ENCODE results near the gene ZFPM1. TPM values are rescaled to one million over a fixed set of nuclear protein-coding genes. Genes with fewer than 3 reads are reported as not detected.

ZFPM1 gene
- total RNA-seq, 4 donors from 2014 or later = 0.40 to 1.4 (median 0.59) TPM

- H3K27me3 ChIP-seq = peaks cover 18% of the 10 kb centered on the region
- WGBS, 2 donors (ENCODE audit: low coverage in 1 of 2) = no CpG with 5 or more reads among the region's 65 CpGs
- TF ChIP-seq CTCF (IDR thresholded peaks at IDR 0.05) = peak in 2 of 4 experiments; percentile 11 to 27
- TF ChIP-seq POLR2A (IDR thresholded peaks at IDR 0.05) = no peak
- no peak for TF ChIP-seq POLR2AphosphoS5 (IDR thresholded peaks at IDR 0.05)
- TF ChIP-seq EP300 (IDR thresholded peaks at IDR 0.05) = no peak
- H3K36me3 ChIP-seq = peaks cover 0 to 9% of the 10 kb centered on the region in 2 donors
- H3K27ac ChIP-seq = peak overlapping the region in 3 of 4 donors; percentile 84 to 97 (median 90)
- H3K4me3 ChIP-seq = peak overlapping the region; percentile 71 to 81
- peak; percentile 11 for ATAC-seq
- no peaks in the 10 kb centered on the region for H3K9me3 ChIP-seq
- H3K4me1 ChIP-seq = peaks cover 0 to 30% (median 21%) of the 10 kb centered on the region in 3 donors
Measured at GRCh38 chr16:88534638-88535190, 81.6 kb downstream of the ZFPM1 start.

- no peak for TF ChIP-seq POLR2A (IDR thresholded peaks at IDR 0.05)
- no peak for TF ChIP-seq POLR2AphosphoS5 (IDR thresholded peaks at IDR 0.05)
- no peak for TF ChIP-seq CTCF (IDR thresholded peaks at IDR 0.05)
- no peak for TF ChIP-seq EP300 (IDR thresholded peaks at IDR 0.05)
- Histone ChIP-seq H3K36me3 (peaks cover 0 to 3% of the 10 kb centered on the region in 2 donors), H3K4me1 (peaks cover 0 to 30% (median 21%) of the 10 kb centered on the region in 3 donors), H3K27me3 (peaks cover 24% of the 10 kb centered on the region), H3K9me3 (no peaks in the 10 kb centered on the region), H3K27ac (peak overlapping the region in 3 of 4 donors; percentile 84 to 97 (median 90)), H3K4me3 (peak overlapping the region; percentile 13 to 81)
- ATAC-seq = no peak
- 100% methylated on average over 1 of the region's 22 CpGs for WGBS, 2 donors (ENCODE audit: low coverage in 1 of 2)
Measured at GRCh38 chr16:88535191-88535856, 82.2 kb downstream of the ZFPM1 start.

GRCh38 chr16:88535857-88536222 lies 82.8 kb downstream of the ZFPM1 start:
- TF ChIP-seq POLR2AphosphoS5 (IDR thresholded peaks at IDR 0.05) (no peak), CTCF (IDR thresholded peaks at IDR 0.05) (no peak), EP300 (IDR thresholded peaks at IDR 0.05) (no peak), POLR2A (IDR thresholded peaks at IDR 0.05) (no peak)
- Histone ChIP-seq H3K4me1 (peaks cover 0 to 30% (median 21%) of the 10 kb centered on the region in 3 donors), H3K9me3 (no peaks in the 10 kb centered on the region), H3K27ac (no peak overlapping the region), H3K27me3 (peaks cover 29% of the 10 kb centered on the region), H3K36me3 (no peaks in the 10 kb centered on the region), H3K4me3 (peak overlapping the region in 1 of 2 donors; percentile 81)
- 69 to 84% methylated on average over 6 to 7 of the region's 9 CpGs for WGBS, 2 donors (ENCODE audit: low coverage in 1 of 2)
- ATAC-seq = no peak

- Histone ChIP-seq H3K27me3 (peaks cover 36% of the 10 kb centered on the region), H3K9me3 (no peaks in the 10 kb centered on the region), H3K27ac (no peak overlapping the region), H3K4me3 (no peak overlapping the region), H3K4me1 (peaks cover 0 to 30% (median 21%) of the 10 kb centered on the region in 3 donors), H3K36me3 (no peaks in the 10 kb centered on the region)
- no peak for ATAC-seq
- no peak for TF ChIP-seq POLR2AphosphoS5 (IDR thresholded peaks at IDR 0.05)
- TF ChIP-seq EP300 (IDR thresholded peaks at IDR 0.05) = no peak
- TF ChIP-seq POLR2A (IDR thresholded peaks at IDR 0.05) = no peak
- no peak for TF ChIP-seq CTCF (IDR thresholded peaks at IDR 0.05)
- 90% methylated on average over 4 of the region's 11 CpGs; no CpG with 5 or more reads in 1 of the 2 donors for WGBS, 2 donors (ENCODE audit: low coverage in 1 of 2)
Measured at GRCh38 chr16:88536510-88536909, 83.4 kb downstream of the ZFPM1 start.
